WTC11 (cell line): ENCODE data around the gene AHRR. TPM values are rescaled to one million over a fixed set of nuclear protein-coding genes. Genes with fewer than 3 reads are reported as not detected.
"Not testable (repeated sequence)": the region's sequence is repeated elsewhere in the genome, so short reads cannot be mapped to it uniquely, and the experiment has no call there.

Experiments used
- ATAC-seq: fragments of 200-7000 bp; cut with Tn5 transposase; 2 replicates; pipeline ENCODE4 v1.10.0; 2021; ENCODE audit warnings: mild to moderate bottlenecking, moderate library complexity
- CTCF ChIA-PET: fragments of 300-600 bp; sonication (Branson Sonifier 250); formaldehyde crosslinking; loops from one replicate; lab custom pipeline; 2021; ENCODE audit warnings: antibody characterized with exemption; lab: Charles Lee
- POLR2A ChIA-PET: fragments of 350-600 bp; sonication (Branson Sonifier 250); formaldehyde crosslinking; loops from one replicate; lab custom pipeline; 2021; ENCODE audit warnings: antibody characterized with exemption; lab: Charles Lee
- DNase-seq: peaks from one replicate; pipeline ENCODE4 v3.0.0; 2021; ENCODE audit warnings: low spot score
- H3K27ac Mint-ChIP-seq: 2 replicates; pipeline ENCODE4 v1.8.0; 2021; ENCODE audit warnings: mixed read lengths
- H3K27me3 Mint-ChIP-seq: 2 replicates; pipeline ENCODE4 v1.8.0; 2021; ENCODE audit warnings: low read depth, mild to moderate bottlenecking, moderate library complexity, mixed read lengths
- H3K36me3 Mint-ChIP-seq: 2 replicates; pipeline ENCODE4 v1.8.0; 2021; ENCODE audit warnings: mixed read lengths
- H3K4me1 Mint-ChIP-seq: 2 replicates; pipeline ENCODE4 v1.8.0; 2022; ENCODE audit warnings: mixed read lengths
- H3K4me3 Mint-ChIP-seq: 2 replicates; pipeline ENCODE4 v1.8.0; 2021; ENCODE audit warnings: mild to moderate bottlenecking, moderate library complexity, mixed read lengths
- H3K9me3 Mint-ChIP-seq: 2 replicates; pipeline ENCODE4 v1.8.0; 2021; ENCODE audit warnings: mixed read lengths
- ATF1 ChIP-seq: sonication (generic); formaldehyde crosslinking; IDR thresholded peaks from 2 replicates; pipeline ENCODE4 v1.8.1; 2023; ENCODE audit warnings: mild to moderate bottlenecking, moderate library complexity, missing genetic modification reagents
- ETV6 ChIP-seq: sonication (generic); formaldehyde crosslinking; IDR thresholded peaks from 2 replicates; pipeline ENCODE4 v1.8.1; 2022; ENCODE audit warnings: mild to moderate bottlenecking, missing genetic modification reagents
- FOXP1 ChIP-seq: sonication (generic); formaldehyde crosslinking; IDR thresholded peaks from 2 replicates; pipeline ENCODE4 v1.8.0; 2022; ENCODE audit warnings: missing genetic modification reagents, mild to moderate bottlenecking, moderate library complexity, borderline replicate concordance
- KAT7 ChIP-seq: sonication (generic); formaldehyde crosslinking; IDR thresholded peaks from 2 replicates; pipeline ENCODE4 v1.8.1; 2023; ENCODE audit warnings: missing genetic modification reagents, mild to moderate bottlenecking, borderline replicate concordance
- MXD4 ChIP-seq: fragments of 250-450 bp; sonication (Bioruptor Pico); IDR thresholded peaks from 2 replicates; pipeline ENCODE4 v1.8.0; 2021; ENCODE audit warnings: mild to moderate bottlenecking, moderate library complexity, borderline replicate concordance
- NFATC4 ChIP-seq: fragments of 250-450 bp; sonication (Bioruptor Pico); IDR thresholded peaks from 2 replicates; pipeline ENCODE4 v1.9.0; 2021; ENCODE audit warnings: mild to moderate bottlenecking
- NR3C1 ChIP-seq: sonication (generic); formaldehyde crosslinking; conservative IDR thresholded peaks from 2 replicates; pipeline ENCODE4 v1.8.1; 2023; ENCODE audit warnings: low read depth, mild to moderate bottlenecking, missing genetic modification reagents
- total RNA-seq: library from RNA; stranded (reverse); gene quantifications from 3 replicates; pipeline ENCODE4 v1.2.3, GENCODE V29; 2021
- TF ChIP-seq, protein P1 (sequence below): sonication (generic); formaldehyde crosslinking; IDR thresholded peaks from 2 replicates; pipeline ENCODE4 v1.8.0; 2022; ENCODE audit warnings: mild to moderate bottlenecking, missing genetic modification reagents
- TF ChIP-seq, protein P2 (sequence below): sonication (generic); formaldehyde crosslinking; IDR thresholded peaks from 2 replicates; pipeline ENCODE4 v1.8.1; 2022; ENCODE audit warnings: missing genetic modification reagents, borderline replicate concordance
- TF ChIP-seq, protein P3 (sequence below): sonication (generic); formaldehyde crosslinking; IDR thresholded peaks from 2 replicates; pipeline ENCODE4 v1.8.1; 2023; ENCODE audit warnings: mild to moderate bottlenecking, missing genetic modification reagents
- TF ChIP-seq, protein P4 (sequence below): fragments of 250-450 bp; sonication (Bioruptor Pico); IDR thresholded peaks from 2 replicates; pipeline ENCODE4 v1.9.0; 2021; ENCODE audit warnings: mild to moderate bottlenecking
- TF ChIP-seq, protein P5 (sequence below): sonication (generic); formaldehyde crosslinking; IDR thresholded peaks from 2 replicates; pipeline ENCODE4 v1.8.1; 2022; ENCODE audit warnings: low read depth, missing genetic modification reagents, borderline replicate concordance

The AHRR gene
- total RNA-seq, 1 experiment from 2014 or later = 4.5 TPM

DNA sequence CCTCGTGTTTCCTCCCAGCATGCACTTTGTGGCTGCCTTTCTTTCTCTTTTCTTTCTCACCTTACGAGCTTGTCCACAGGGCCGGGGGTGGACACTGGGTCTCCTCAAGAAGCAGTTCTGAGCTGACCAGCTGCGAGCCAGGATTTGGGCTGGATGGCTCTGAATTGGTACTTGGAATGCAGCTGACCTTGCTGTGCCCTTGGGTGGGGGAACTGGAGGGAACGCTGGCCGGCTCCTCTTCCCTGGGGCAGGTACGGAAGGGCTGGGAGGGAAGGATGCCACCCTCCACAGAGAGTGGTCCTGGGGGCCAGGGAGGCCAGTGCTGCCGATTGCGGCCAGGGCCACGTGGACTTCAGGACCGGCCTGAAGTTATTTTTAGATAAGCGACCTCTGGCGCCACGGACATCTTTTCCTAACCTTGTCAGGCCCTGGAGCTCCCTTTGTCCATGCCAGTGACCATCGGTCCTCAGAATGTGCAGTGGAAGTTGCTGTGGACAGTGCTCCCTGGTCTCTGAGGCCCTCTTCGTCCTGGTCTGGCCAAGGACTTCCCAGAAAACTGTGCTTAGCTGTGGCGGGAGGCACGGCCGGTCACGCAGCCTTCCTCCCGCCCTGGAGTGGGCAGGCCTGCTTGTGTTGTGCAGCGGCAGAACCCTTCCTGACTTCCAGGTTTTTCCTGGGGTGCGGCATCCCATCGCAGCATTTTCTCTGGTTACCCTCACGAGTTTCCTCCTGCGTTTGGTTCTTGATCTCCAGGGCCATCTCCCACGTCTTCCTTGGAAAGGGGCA lies 13.5 kb upstream of the AHRR start:
- no peak for ATAC-seq
- Mint-ChIP-seq H3K4me3 (no peak overlapping the region), H3K27me3 (no peaks in the 10 kb centered on the region), H3K36me3 (peaks cover 6% of the 10 kb centered on the region), H3K9me3 (no peaks in the 10 kb centered on the region), H3K4me1 (peaks cover 24% of the 10 kb centered on the region), H3K27ac (peak overlapping the region; percentile 95)
- POLR2A ChIA-PET = interaction anchor here (0.6 kb wide), 1 partner anchor 14 kb away, joined by 3 read pairs; no protein-coding TSS in a partner anchor
- TF ChIP-seq, protein P1, sequence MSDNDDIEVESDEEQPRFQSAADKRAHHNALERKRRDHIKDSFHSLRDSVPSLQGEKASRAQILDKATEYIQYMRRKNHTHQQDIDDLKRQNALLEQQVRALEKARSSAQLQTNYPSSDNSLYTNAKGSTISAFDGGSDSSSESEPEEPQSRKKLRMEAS = no peak
- no peak for DNase-seq
- CTCF ChIA-PET = interaction anchor here (0.9 to 1.9 kb wide), 8 partner anchors 9 to 123 kb away, joined by 3 to 19 read pairs (median 4); partner anchors contain the start of genes CCDC127, PDCD6 and SDHA

DNA sequence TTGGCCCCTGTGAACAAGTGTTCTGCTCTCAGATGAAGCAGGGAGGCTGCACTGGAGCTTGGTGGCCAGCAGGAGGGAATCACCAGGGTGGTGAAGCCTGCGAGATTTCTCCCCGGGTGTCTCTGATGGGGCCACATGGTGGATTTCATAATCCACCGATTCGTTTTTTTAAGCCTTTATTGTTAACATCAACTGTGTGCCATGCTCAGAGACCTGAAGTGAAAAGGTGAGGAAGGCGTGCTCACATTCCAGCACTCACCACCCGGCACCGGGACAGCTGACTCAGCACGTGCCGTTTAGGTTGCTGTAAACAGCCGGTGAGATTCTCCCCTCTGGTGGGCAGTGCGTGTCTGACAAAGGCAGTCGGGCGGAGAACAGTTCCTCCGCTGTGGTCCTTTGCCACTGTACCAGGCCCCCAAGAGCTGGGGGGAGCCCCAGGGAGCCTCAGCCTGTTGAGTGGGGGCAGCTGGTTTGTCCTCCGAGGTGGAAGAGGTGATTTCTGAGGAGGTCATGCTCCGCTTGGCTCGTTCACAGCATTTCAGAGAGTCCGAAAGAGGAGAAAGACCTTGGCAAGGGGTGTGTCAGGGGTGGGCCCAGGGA lies 12.7 kb upstream of the AHRR start:
- CTCF ChIA-PET = interaction anchor here (0.9 to 1.9 kb wide), 8 partner anchors 8 to 123 kb away, joined by 3 to 19 read pairs (median 4); partner anchors contain the start of genes CCDC127, PDCD6 and SDHA
- DNase-seq = no peak
- POLR2A ChIA-PET = interaction anchor here (0.6 kb wide), 1 partner anchor 15 kb away, joined by 3 read pairs; no protein-coding TSS in a partner anchor
- no peaks in the 10 kb centered on the region for H3K9me3 Mint-ChIP-seq
- H3K36me3 Mint-ChIP-seq = peaks cover 6% of the 10 kb centered on the region
- TF ChIP-seq NR3C1 (CRISPR knock-in tag) (no peak), ETV6 (CRISPR knock-in tag) (no peak), MXD4 (CRISPR knock-in tag) (no peak), FOXP1 (CRISPR knock-in tag) (no peak), ATF1 (CRISPR knock-in tag) (no peak), NFATC4 (CRISPR knock-in tag) (no peak), KAT7 (no peak)
- TF ChIP-seq, protein P2, sequence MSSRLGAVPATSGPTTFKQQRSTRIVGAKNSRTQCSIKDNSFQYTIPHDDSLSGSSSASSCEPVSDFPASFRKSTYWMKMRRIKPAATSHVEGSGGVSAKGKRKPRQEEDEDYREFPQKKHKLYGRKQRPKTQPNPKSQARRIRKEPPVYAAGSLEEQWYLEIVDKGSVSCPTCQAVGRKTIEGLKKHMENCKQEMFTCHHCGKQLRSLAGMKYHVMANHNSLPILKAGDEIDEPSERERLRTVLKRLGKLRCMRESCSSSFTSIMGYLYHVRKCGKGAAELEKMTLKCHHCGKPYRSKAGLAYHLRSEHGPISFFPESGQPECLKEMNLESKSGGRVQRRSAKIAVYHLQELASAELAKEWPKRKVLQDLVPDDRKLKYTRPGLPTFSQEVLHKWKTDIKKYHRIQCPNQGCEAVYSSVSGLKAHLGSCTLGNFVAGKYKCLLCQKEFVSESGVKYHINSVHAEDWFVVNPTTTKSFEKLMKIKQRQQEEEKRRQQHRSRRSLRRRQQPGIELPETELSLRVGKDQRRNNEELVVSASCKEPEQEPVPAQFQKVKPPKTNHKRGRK (CRISPR knock-in tag) = no peak
- TF ChIP-seq, protein P3, sequence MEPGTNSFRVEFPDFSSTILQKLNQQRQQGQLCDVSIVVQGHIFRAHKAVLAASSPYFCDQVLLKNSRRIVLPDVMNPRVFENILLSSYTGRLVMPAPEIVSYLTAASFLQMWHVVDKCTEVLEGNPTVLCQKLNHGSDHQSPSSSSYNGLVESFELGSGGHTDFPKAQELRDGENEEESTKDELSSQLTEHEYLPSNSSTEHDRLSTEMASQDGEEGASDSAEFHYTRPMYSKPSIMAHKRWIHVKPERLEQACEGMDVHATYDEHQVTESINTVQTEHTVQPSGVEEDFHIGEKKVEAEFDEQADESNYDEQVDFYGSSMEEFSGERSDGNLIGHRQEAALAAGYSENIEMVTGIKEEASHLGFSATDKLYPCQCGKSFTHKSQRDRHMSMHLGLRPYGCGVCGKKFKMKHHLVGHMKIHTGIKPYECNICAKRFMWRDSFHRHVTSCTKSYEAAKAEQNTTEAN = no peak
- TF ChIP-seq, protein P4, sequence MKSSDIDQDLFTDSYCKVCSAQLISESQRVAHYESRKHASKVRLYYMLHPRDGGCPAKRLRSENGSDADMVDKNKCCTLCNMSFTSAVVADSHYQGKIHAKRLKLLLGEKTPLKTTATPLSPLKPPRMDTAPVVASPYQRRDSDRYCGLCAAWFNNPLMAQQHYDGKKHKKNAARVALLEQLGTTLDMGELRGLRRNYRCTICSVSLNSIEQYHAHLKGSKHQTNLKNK = no peak
- TF ChIP-seq, protein P5, sequence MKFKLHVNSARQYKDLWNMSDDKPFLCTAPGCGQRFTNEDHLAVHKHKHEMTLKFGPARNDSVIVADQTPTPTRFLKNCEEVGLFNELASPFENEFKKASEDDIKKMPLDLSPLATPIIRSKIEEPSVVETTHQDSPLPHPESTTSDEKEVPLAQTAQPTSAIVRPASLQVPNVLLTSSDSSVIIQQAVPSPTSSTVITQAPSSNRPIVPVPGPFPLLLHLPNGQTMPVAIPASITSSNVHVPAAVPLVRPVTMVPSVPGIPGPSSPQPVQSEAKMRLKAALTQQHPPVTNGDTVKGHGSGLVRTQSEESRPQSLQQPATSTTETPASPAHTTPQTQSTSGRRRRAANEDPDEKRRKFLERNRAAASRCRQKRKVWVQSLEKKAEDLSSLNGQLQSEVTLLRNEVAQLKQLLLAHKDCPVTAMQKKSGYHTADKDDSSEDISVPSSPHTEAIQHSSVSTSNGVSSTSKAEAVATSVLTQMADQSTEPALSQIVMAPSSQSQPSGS (CRISPR knock-in tag) = no peak
- H3K4me1 Mint-ChIP-seq = peaks cover 17% of the 10 kb centered on the region
- H3K27me3 Mint-ChIP-seq = no peaks in the 10 kb centered on the region
- H3K4me3 Mint-ChIP-seq = no peak overlapping the region
- peak; percentile 55 for ATAC-seq
- peak overlapping the region; percentile 95 for H3K27ac Mint-ChIP-seq

DNA sequence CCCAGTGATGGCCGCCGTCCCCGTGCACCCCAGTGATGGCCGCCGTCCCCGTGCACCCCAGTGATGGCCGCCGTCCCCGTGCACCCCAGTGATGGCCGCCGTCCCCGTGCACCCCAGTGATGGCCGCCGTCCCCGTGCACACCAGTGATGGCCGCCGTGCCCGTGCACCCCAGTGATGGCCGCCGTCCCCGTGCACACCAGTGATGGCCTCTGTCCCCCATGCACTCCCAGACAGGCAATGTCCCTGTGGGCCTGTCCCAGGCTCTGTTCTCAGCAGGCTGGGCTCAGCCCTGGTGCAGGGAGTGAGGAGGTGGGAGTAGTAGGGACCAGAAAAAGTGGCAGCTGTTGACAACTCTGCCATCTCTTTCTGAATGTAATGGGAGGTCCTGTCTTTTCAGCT lies 11.7 kb upstream of the AHRR start:
- Mint-ChIP-seq H3K4me1 (peaks cover 17% of the 10 kb centered on the region), H3K36me3 (peaks cover 14% of the 10 kb centered on the region)
- H3K4me3 Mint-ChIP-seq, DNase-seq, ATAC-seq, POLR2A ChIA-PET, H3K27ac Mint-ChIP-seq, H3K9me3 Mint-ChIP-seq, H3K27me3 Mint-ChIP-seq, CTCF ChIA-PET: not testable (repeated sequence)
